ENCODE data around the gene ATAT1. TPM values are rescaled to one million over a fixed set of nuclear protein-coding genes. Genes with fewer than 3 reads are reported as not detected.

ATAT1 gene
- total and polyA plus RNA-seq, 2 of the 13 experiments (the other 11 are each of a cell fraction or from before 2014, with no cell fraction given): 9.2 to 23.6 TPM

GRCh38 chr6:30614044-30614842 is 12.4 kb upstream of the ATAT1 start (continued):
- TF ChIP-seq HNRNPH1 (optimal IDR thresholded peaks at IDR 0.05; ENCODE audit: low read depth, low read length): no peak
- TF ChIP-seq RFX1 (IDR thresholded peaks at IDR 0.05): no peak
- TF ChIP-seq, protein P1, sequence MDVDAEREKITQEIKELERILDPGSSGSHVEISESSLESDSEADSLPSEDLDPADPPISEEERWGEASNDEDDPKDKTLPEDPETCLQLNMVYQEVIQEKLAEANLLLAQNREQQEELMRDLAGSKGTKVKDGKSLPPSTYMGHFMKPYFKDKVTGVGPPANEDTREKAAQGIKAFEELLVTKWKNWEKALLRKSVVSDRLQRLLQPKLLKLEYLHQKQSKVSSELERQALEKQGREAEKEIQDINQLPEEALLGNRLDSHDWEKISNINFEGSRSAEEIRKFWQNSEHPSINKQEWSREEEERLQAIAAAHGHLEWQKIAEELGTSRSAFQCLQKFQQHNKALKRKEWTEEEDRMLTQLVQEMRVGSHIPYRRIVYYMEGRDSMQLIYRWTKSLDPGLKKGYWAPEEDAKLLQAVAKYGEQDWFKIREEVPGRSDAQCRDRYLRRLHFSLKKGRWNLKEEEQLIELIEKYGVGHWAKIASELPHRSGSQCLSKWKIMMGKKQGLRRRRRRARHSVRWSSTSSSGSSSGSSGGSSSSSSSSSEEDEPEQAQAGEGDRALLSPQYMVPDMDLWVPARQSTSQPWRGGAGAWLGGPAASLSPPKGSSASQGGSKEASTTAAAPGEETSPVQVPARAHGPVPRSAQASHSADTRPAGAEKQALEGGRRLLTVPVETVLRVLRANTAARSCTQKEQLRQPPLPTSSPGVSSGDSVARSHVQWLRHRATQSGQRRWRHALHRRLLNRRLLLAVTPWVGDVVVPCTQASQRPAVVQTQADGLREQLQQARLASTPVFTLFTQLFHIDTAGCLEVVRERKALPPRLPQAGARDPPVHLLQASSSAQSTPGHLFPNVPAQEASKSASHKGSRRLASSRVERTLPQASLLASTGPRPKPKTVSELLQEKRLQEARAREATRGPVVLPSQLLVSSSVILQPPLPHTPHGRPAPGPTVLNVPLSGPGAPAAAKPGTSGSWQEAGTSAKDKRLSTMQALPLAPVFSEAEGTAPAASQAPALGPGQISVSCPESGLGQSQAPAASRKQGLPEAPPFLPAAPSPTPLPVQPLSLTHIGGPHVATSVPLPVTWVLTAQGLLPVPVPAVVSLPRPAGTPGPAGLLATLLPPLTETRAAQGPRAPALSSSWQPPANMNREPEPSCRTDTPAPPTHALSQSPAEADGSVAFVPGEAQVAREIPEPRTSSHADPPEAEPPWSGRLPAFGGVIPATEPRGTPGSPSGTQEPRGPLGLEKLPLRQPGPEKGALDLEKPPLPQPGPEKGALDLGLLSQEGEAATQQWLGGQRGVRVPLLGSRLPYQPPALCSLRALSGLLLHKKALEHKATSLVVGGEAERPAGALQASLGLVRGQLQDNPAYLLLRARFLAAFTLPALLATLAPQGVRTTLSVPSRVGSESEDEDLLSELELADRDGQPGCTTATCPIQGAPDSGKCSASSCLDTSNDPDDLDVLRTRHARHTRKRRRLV (CRISPR knock-in tag; IDR thresholded peaks at IDR 0.05): no peak
- no peak for TF ChIP-seq CENPT (CRISPR knock-in tag; IDR thresholded peaks at IDR 0.05; ENCODE audit: low read depth)
- no peak for TF ChIP-seq ZNF713 (CRISPR knock-in tag; IDR thresholded peaks at IDR 0.05)
- TF ChIP-seq, protein P2, sequence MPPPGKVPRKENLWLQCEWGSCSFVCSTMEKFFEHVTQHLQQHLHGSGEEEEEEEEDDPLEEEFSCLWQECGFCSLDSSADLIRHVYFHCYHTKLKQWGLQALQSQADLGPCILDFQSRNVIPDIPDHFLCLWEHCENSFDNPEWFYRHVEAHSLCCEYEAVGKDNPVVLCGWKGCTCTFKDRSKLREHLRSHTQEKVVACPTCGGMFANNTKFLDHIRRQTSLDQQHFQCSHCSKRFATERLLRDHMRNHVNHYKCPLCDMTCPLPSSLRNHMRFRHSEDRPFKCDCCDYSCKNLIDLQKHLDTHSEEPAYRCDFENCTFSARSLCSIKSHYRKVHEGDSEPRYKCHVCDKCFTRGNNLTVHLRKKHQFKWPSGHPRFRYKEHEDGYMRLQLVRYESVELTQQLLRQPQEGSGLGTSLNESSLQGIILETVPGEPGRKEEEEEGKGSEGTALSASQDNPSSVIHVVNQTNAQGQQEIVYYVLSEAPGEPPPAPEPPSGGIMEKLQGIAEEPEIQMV (CRISPR knock-in tag; IDR thresholded peaks at IDR 0.05; ENCODE audit: low read depth): no peak; the same call in 1 of the 2 replicates
- no peak for TF ChIP-seq ZNF124 (CRISPR knock-in tag; IDR thresholded peaks at IDR 0.05)
- no peak for TF ChIP-seq NAIF1 (CRISPR knock-in tag; IDR thresholded peaks at IDR 0.05; ENCODE audit: borderline replicate concordance)
- no peak for TF ChIP-seq SUZ12 (IDR thresholded peaks at IDR 0.05; ENCODE audit: low read depth, low read length)
- TF ChIP-seq TFDP2 (CRISPR knock-in tag; IDR thresholded peaks at IDR 0.05): no peak
- TF ChIP-seq LCORL (IDR thresholded peaks at IDR 0.05): no peak
- TF ChIP-seq LCORL (CRISPR knock-in tag; IDR thresholded peaks at IDR 0.05): no peak
- no peak for TF ChIP-seq ZNF737 (CRISPR knock-in tag; IDR thresholded peaks at IDR 0.05; ENCODE audit: borderline replicate concordance)
- TF ChIP-seq ZBTB2 (CRISPR knock-in tag; IDR thresholded peaks at IDR 0.05; ENCODE audit: low read depth): no peak
- TF ChIP-seq, protein P3, sequence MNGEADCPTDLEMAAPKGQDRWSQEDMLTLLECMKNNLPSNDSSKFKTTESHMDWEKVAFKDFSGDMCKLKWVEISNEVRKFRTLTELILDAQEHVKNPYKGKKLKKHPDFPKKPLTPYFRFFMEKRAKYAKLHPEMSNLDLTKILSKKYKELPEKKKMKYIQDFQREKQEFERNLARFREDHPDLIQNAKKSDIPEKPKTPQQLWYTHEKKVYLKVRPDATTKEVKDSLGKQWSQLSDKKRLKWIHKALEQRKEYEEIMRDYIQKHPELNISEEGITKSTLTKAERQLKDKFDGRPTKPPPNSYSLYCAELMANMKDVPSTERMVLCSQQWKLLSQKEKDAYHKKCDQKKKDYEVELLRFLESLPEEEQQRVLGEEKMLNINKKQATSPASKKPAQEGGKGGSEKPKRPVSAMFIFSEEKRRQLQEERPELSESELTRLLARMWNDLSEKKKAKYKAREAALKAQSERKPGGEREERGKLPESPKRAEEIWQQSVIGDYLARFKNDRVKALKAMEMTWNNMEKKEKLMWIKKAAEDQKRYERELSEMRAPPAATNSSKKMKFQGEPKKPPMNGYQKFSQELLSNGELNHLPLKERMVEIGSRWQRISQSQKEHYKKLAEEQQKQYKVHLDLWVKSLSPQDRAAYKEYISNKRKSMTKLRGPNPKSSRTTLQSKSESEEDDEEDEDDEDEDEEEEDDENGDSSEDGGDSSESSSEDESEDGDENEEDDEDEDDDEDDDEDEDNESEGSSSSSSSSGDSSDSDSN (CRISPR knock-in tag; IDR thresholded peaks at IDR 0.05): no peak
- TF ChIP-seq, protein P4, sequence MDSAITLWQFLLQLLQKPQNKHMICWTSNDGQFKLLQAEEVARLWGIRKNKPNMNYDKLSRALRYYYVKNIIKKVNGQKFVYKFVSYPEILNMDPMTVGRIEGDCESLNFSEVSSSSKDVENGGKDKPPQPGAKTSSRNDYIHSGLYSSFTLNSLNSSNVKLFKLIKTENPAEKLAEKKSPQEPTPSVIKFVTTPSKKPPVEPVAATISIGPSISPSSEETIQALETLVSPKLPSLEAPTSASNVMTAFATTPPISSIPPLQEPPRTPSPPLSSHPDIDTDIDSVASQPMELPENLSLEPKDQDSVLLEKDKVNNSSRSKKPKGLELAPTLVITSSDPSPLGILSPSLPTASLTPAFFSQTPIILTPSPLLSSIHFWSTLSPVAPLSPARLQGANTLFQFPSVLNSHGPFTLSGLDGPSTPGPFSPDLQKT (CRISPR knock-in tag; IDR thresholded peaks at IDR 0.05; ENCODE audit: borderline replicate concordance): no peak
